ENCODE results near the gene CST7. TPM values are rescaled to one million over a fixed set of nuclear protein-coding genes. Genes with fewer than 3 reads are reported as not detected.
A peak's percentile ranks its signal among the peaks of the same experiment; 100 is the strongest.
"Not testable (repeated sequence)": the region's sequence is repeated elsewhere in the genome, so short reads cannot be mapped to it uniquely, and the experiment has no call there.

CST7 gene
- total RNA-seq, 1 donor from 2014 or later, result 0.25 TPM

GRCh38 chr20:24998631-24999445 lies 49.8 kb downstream of the CST7 start:
- H3K36me3 ChIP-seq (ENCODE audit: insufficient read depth, low read length), result no peaks in the 10 kb centered on the region
- Mint-ChIP-seq H3K27me3 (ENCODE audit: low read depth, unreplicated experiment) (peaks cover 40% of the 10 kb centered on the region), H3K9me3 (ENCODE audit: unreplicated experiment) (peaks cover 3% of the 10 kb centered on the region), H3K27ac (ENCODE audit: unreplicated experiment) (no peak overlapping the region), H3K4me3 (ENCODE audit: unreplicated experiment) (no peak overlapping the region), H3K4me1 (ENCODE audit: low read depth, unreplicated experiment) (peaks cover 8% of the 10 kb centered on the region), H3K36me3 (ENCODE audit: low read depth, unreplicated experiment) (no peaks in the 10 kb centered on the region)
- no peak for TF ChIP-seq EZH2 (IDR thresholded peaks at IDR 0.05; ENCODE audit: insufficient read depth, low read length)
- H3K4me3 ChIP-seq (ENCODE audit: insufficient read depth, low read depth, low read length), result no peak overlapping the region
- H3K9me3 ChIP-seq (ENCODE audit: insufficient read depth, low read depth, low read length), result no peaks in the 10 kb centered on the region
- H3K27ac ChIP-seq (ENCODE audit: low read depth, low read length), result no peak overlapping the region
- FAIRE-seq, result no peak
- no peak for DNase-seq (ENCODE audit: low read depth)
- H3K4me2 ChIP-seq (ENCODE audit: low read length), result no peak overlapping the region
- peaks cover 7% of the 10 kb centered on the region for H3K4me1 ChIP-seq (ENCODE audit: insufficient read depth, low read length)
- H4K20me1 ChIP-seq (ENCODE audit: insufficient read depth, low read length), result no peaks in the 10 kb centered on the region
- peaks cover 15% of the 10 kb centered on the region for H3K27me3 ChIP-seq (ENCODE audit: insufficient read depth, low read length)
- no peaks in the 10 kb centered on the region for H3K79me2 ChIP-seq (ENCODE audit: insufficient read depth, low read length)
- H3K9ac ChIP-seq (ENCODE audit: low read length), result no peak overlapping the region
- no peak overlapping the region for H2AFZ ChIP-seq (ENCODE audit: low read depth, low read length)

GRCh38 chr20:24999568-24999967 lies 50.5 kb downstream of the CST7 start:
- TF ChIP-seq EZH2 (IDR thresholded peaks at IDR 0.05; ENCODE audit: insufficient read depth, low read length) (no peak), CTCF (IDR thresholded peaks at IDR 0.05; ENCODE audit: insufficient read depth, low read depth, low read length) (no peak)

DNA sequence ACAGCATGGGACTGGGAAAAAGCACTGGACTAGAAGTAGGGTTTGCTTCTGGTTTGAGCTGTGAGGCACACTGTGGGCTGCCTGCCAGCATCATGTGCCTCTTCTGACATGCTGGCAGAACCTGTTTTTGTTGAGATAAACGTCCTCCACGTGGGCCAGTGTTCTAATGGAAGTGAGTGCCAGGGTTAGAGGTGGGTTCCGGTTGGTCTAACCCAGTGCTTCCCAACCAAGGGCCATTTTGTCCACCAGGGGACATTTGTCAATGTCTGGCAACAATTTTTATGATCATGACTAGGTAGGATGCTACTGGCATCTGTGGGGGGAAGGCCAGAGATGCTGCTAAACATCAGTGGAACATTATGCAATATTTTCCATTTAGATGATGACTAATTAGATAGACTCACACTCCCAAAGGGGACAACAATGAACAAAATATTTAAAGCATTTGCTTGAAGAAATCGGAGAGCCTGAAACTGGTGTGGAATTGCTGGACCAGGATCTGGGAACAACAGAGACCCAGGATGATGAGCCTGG lies 51.3 kb downstream of the CST7 start:
- no peak overlapping the region for H3K4me2 ChIP-seq (ENCODE audit: low read length)
- H3K27ac ChIP-seq (ENCODE audit: low read depth, low read length), result no peak overlapping the region
- H3K9me3 Mint-ChIP-seq (ENCODE audit: unreplicated experiment), result peaks cover 3% of the 10 kb centered on the region
- no peak overlapping the region for H3K4me3 ChIP-seq (ENCODE audit: insufficient read depth, low read depth, low read length)
- peaks cover 4% of the 10 kb centered on the region for H3K4me1 Mint-ChIP-seq (ENCODE audit: low read depth, unreplicated experiment)
- no peak overlapping the region for H3K9ac ChIP-seq (ENCODE audit: low read length)
- H3K27me3 Mint-ChIP-seq (ENCODE audit: low read depth, unreplicated experiment), result peaks cover 40% of the 10 kb centered on the region
- FAIRE-seq, result peak; percentile 67
- H3K27me3 ChIP-seq (ENCODE audit: insufficient read depth, low read length), result peaks cover 17% of the 10 kb centered on the region
- no peaks in the 10 kb centered on the region for H3K79me2 ChIP-seq (ENCODE audit: insufficient read depth, low read length)
- no peaks in the 10 kb centered on the region for H4K20me1 ChIP-seq (ENCODE audit: insufficient read depth, low read length)
- no peaks in the 10 kb centered on the region for H3K36me3 ChIP-seq (ENCODE audit: insufficient read depth, low read length)
- H3K27ac Mint-ChIP-seq (ENCODE audit: unreplicated experiment), result no peak overlapping the region
- no peaks in the 10 kb centered on the region for H3K36me3 Mint-ChIP-seq (ENCODE audit: low read depth, unreplicated experiment)
- no peak overlapping the region for H3K4me3 Mint-ChIP-seq (ENCODE audit: unreplicated experiment)
- H2AFZ ChIP-seq (ENCODE audit: low read depth, low read length), result no peak overlapping the region
- no peaks in the 10 kb centered on the region for H3K9me3 ChIP-seq (ENCODE audit: insufficient read depth, low read depth, low read length)
- DNase-seq (ENCODE audit: low read depth), result peak; percentile 68
- TF ChIP-seq CTCF (IDR thresholded peaks at IDR 0.05; ENCODE audit: insufficient read depth, low read depth, low read length) (no peak), EZH2 (IDR thresholded peaks at IDR 0.05; ENCODE audit: insufficient read depth, low read length) (no peak)
- H3K4me1 ChIP-seq (ENCODE audit: insufficient read depth, low read length), result peaks cover 3% of the 10 kb centered on the region

More at GRCh38 chr20:24999568-24999967, 50.5 kb downstream of the CST7 start:
- Histone ChIP-seq H3K36me3 (ENCODE audit: insufficient read depth, low read length) (no peaks in the 10 kb centered on the region), H3K9ac (ENCODE audit: low read length) (no peak overlapping the region), H2AFZ (ENCODE audit: low read depth, low read length) (no peak overlapping the region), H3K9me3 (ENCODE audit: insufficient read depth, low read depth, low read length) (no peaks in the 10 kb centered on the region), H4K20me1 (ENCODE audit: insufficient read depth, low read length) (no peaks in the 10 kb centered on the region), H3K4me2 (ENCODE audit: low read length) (no peak overlapping the region), H3K4me3 (ENCODE audit: insufficient read depth, low read depth, low read length) (no peak overlapping the region), H3K27ac (ENCODE audit: low read depth, low read length) (no peak overlapping the region), H3K4me1 (ENCODE audit: insufficient read depth, low read length) (peaks cover 7% of the 10 kb centered on the region), H3K27me3 (ENCODE audit: insufficient read depth, low read length) (peaks cover 17% of the 10 kb centered on the region), H3K79me2 (ENCODE audit: insufficient read depth, low read length) (no peaks in the 10 kb centered on the region)
- Mint-ChIP-seq H3K27ac (ENCODE audit: unreplicated experiment) (no peak overlapping the region), H3K4me3 (ENCODE audit: unreplicated experiment) (no peak overlapping the region), H3K27me3 (ENCODE audit: low read depth, unreplicated experiment) (peaks cover 40% of the 10 kb centered on the region), H3K4me1 (ENCODE audit: low read depth, unreplicated experiment) (peaks cover 4% of the 10 kb centered on the region), H3K36me3 (ENCODE audit: low read depth, unreplicated experiment) (no peaks in the 10 kb centered on the region), H3K9me3 (ENCODE audit: unreplicated experiment) (peaks cover 3% of the 10 kb centered on the region)
- no peak for FAIRE-seq
- DNase-seq (ENCODE audit: low read depth), result no peak

- not testable (repeated sequence) for H3K4me3 ChIP-seq (ENCODE audit: insufficient read depth, low read depth, low read length); H3K4me1 Mint-ChIP-seq (ENCODE audit: low read depth, unreplicated experiment); H2AFZ ChIP-seq (ENCODE audit: low read depth, low read length); H3K27ac ChIP-seq (ENCODE audit: low read depth, low read length); H3K9me3 Mint-ChIP-seq (ENCODE audit: unreplicated experiment); H3K9me3 ChIP-seq (ENCODE audit: insufficient read depth, low read depth, low read length); H3K36me3 Mint-ChIP-seq (ENCODE audit: low read depth, unreplicated experiment); H4K20me1 ChIP-seq (ENCODE audit: insufficient read depth, low read length); DNase-seq (ENCODE audit: low read depth); H3K9ac ChIP-seq (ENCODE audit: low read length); H3K36me3 ChIP-seq (ENCODE audit: insufficient read depth, low read length); H3K79me2 ChIP-seq (ENCODE audit: insufficient read depth, low read length); H3K4me2 ChIP-seq (ENCODE audit: low read length); H3K4me1 ChIP-seq (ENCODE audit: insufficient read depth, low read length); H3K27ac Mint-ChIP-seq (ENCODE audit: unreplicated experiment); FAIRE-seq; H3K4me3 Mint-ChIP-seq (ENCODE audit: unreplicated experiment)
- peaks cover 17% of the 10 kb centered on the region for H3K27me3 ChIP-seq (ENCODE audit: insufficient read depth, low read length)
- H3K27me3 Mint-ChIP-seq (ENCODE audit: low read depth, unreplicated experiment), result peaks cover 48% of the 10 kb centered on the region
Measured at GRCh38 chr20:25001323-25001722, 52.3 kb downstream of the CST7 start.
